ENCODE results near the gene CFAP299. TPM values are rescaled to one million over a fixed set of nuclear protein-coding genes. Genes with fewer than 3 reads are reported as not detected.

Gene CFAP299
- total RNA-seq, 2 donors from 2014 or later = 0.17 TPM; not detected in 1

DNA sequence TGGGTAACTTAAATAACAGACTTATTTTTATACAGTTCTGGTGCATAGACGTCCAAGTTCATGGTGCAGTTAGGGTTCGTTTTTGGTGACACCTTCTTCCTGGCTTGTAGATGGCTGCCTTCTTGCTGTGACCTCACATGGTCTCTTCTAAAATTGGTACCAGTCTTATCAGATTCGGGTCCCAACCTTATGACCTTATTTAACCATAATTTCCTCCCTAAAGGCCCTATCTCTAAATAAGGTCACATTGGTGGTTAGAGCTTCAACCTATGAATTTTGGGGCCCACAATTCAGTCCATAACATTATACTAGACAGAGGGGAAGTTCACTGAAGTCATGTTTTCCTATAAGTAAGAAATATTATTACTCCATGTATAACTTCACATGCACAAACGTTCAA, 128.0 kb downstream of the CFAP299 start:
- TF ChIP-seq POLR2AphosphoS5 (IDR thresholded peaks at IDR 0.05) (no peak), POLR2A (IDR thresholded peaks at IDR 0.05) (no peak)
- TF ChIP-seq, protein P1, sequence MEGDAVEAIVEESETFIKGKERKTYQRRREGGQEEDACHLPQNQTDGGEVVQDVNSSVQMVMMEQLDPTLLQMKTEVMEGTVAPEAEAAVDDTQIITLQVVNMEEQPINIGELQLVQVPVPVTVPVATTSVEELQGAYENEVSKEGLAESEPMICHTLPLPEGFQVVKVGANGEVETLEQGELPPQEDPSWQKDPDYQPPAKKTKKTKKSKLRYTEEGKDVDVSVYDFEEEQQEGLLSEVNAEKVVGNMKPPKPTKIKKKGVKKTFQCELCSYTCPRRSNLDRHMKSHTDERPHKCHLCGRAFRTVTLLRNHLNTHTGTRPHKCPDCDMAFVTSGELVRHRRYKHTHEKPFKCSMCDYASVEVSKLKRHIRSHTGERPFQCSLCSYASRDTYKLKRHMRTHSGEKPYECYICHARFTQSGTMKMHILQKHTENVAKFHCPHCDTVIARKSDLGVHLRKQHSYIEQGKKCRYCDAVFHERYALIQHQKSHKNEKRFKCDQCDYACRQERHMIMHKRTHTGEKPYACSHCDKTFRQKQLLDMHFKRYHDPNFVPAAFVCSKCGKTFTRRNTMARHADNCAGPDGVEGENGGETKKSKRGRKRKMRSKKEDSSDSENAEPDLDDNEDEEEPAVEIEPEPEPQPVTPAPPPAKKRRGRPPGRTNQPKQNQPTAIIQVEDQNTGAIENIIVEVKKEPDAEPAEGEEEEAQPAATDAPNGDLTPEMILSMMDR (IDR thresholded peaks at IDR 0.05) = no peak
- H3K27me3 ChIP-seq (replicated peaks; ENCODE audit: insufficient read depth) = no peaks in the 10 kb centered on the region
- intact Hi-C loops (cut with DNase I) = no loop called here
- 91% methylated on average over 4 of the region's 4 CpGs for WGBS
- no peaks in the 10 kb centered on the region for H3K4me1 ChIP-seq (replicated peaks)
- DNase-seq (ENCODE audit: low spot score) = no peak
- no peaks in the 10 kb centered on the region for H3K9me3 ChIP-seq
- no peaks in the 10 kb centered on the region for H3K36me3 ChIP-seq
- no peak overlapping the region for H3K4me3 ChIP-seq
- no peak overlapping the region for H3K27ac ChIP-seq

DNA sequence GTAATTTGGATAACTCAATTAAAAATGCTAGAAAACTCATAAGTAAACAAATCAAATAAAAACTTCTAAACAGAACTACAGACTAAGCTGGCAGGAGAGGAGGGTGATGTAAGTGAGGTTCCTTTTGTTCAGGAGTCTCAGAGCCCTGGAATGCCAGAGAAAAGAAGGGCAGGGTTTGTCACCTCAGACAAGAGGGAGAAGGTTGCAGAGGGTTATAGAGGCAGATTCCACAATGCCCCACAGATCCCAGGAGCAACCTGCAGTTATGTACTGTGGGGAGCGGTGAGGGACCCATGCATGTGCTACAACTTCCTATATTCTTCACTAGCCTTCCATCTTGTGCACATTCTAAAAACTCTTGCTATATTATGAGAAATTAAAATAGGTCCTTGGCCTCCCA, 129.7 kb downstream of the CFAP299 start:
- Histone ChIP-seq H3K36me3 (no peaks in the 10 kb centered on the region), H3K27me3 (replicated peaks; ENCODE audit: insufficient read depth) (no peaks in the 10 kb centered on the region), H3K4me1 (replicated peaks) (no peaks in the 10 kb centered on the region), H3K9me3 (no peaks in the 10 kb centered on the region), H3K27ac (no peak overlapping the region), H3K4me3 (no peak overlapping the region)
- WGBS = 91% methylated on average over 1 of the region's 1 CpG
- DNase-seq (ENCODE audit: low spot score) = no peak
- intact Hi-C loops (cut with DNase I) = no loop called here
- TF ChIP-seq, protein P1 (IDR thresholded peaks at IDR 0.05) = no peak
- TF ChIP-seq POLR2A (IDR thresholded peaks at IDR 0.05) (no peak), POLR2AphosphoS5 (IDR thresholded peaks at IDR 0.05) (no peak)

DNA sequence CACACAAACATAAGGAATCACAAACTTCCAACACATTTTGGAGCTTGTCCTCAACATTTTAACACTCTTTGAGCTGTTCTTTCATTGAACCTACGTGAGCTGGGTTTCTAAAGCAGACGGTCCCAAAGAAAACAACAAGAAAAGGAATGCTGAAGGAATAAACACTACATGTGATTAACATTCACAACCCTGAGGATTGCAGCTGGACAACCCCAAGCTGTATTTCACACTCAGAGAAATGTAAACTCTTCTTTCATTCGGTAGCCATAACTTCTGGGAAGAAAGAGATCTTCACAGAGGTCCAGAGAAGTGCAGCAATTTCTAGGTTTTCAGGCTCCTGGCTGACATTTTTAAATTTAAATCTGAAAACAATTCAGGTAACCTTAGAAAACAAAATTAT, 130.2 kb downstream of the CFAP299 start:
- Histone ChIP-seq H3K36me3 (no peaks in the 10 kb centered on the region), H3K4me3 (no peak overlapping the region), H3K27ac (no peak overlapping the region), H3K27me3 (replicated peaks; ENCODE audit: insufficient read depth) (no peaks in the 10 kb centered on the region), H3K9me3 (no peaks in the 10 kb centered on the region), H3K4me1 (replicated peaks) (no peaks in the 10 kb centered on the region)
- 60% methylated on average over 3 of the region's 3 CpGs for WGBS
- DNase-seq (ENCODE audit: low spot score) = no peak
- intact Hi-C loops (cut with DNase I) = no loop called here
- TF ChIP-seq, protein P1 (IDR thresholded peaks at IDR 0.05) = no peak
- no peak for TF ChIP-seq POLR2A (IDR thresholded peaks at IDR 0.05)
- no peak for TF ChIP-seq POLR2AphosphoS5 (IDR thresholded peaks at IDR 0.05)

DNA sequence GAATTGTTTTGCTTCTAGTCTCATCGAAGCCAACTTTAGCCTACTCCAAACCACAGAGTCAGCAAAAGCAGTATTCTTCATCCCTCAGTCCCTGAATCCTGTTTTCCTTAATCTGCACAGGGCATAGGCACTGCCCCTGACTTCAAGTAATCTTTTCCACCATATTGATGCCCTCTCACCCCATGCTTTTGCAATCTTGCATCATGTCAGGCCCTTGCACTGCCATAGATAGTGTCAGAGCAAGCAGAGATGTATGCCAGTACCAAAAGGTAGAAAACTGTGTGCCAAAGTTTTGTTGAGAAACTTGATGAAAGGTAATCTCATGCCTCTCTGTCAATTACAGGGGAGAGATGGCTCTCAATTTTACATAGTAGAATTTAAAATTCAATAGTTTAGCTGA, 131.1 kb downstream of the CFAP299 start:
- no peak for DNase-seq (ENCODE audit: low spot score)
- Histone ChIP-seq H3K9me3 (no peaks in the 10 kb centered on the region), H3K4me1 (replicated peaks) (no peaks in the 10 kb centered on the region), H3K27me3 (replicated peaks; ENCODE audit: insufficient read depth) (no peaks in the 10 kb centered on the region), H3K27ac (no peak overlapping the region), H3K36me3 (no peaks in the 10 kb centered on the region), H3K4me3 (no peak overlapping the region)
- TF ChIP-seq, protein P1 (IDR thresholded peaks at IDR 0.05) = no peak
- TF ChIP-seq POLR2AphosphoS5 (IDR thresholded peaks at IDR 0.05) (no peak), POLR2A (IDR thresholded peaks at IDR 0.05) (no peak)
- intact Hi-C loops (cut with DNase I) = no loop called here
- 96% methylated on average over 1 of the region's 1 CpG for WGBS

DNA sequence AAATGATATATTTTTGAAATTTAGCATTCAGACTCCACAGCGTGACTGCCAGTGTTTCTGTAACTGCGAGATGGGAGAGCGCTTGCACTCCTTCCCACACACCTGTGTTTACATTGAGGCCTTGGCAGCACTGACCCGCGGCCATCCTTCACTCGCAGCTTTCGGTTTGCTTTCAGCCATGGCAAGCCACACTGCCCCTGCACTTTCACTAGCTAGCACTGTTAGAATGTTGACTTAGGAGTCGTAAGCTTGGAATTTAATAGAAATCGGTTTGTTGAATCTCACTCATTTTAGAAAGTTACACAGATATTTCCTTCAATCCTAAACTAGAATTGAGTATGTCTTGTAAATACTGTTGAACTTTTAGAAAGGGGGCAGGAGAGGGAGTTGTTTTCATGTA, 136.2 kb downstream of the CFAP299 start:
- H3K27ac ChIP-seq = peak overlapping the region in 1 of 2 donors; percentile 20
- no peaks in the 10 kb centered on the region for H3K9me3 ChIP-seq
- no peaks in the 10 kb centered on the region for H3K27me3 ChIP-seq (replicated peaks; ENCODE audit: insufficient read depth)
- no peaks in the 10 kb centered on the region for H3K4me1 ChIP-seq (replicated peaks)
- no peak overlapping the region for H3K4me3 ChIP-seq
- intact Hi-C loops (cut with DNase I) = no loop called here
- WGBS = 11% methylated on average over 9 of the region's 9 CpGs
- DNase-seq (ENCODE audit: low spot score) = peak; percentile 62
- H3K36me3 ChIP-seq = no peaks in the 10 kb centered on the region
- TF ChIP-seq POLR2AphosphoS5 (IDR thresholded peaks at IDR 0.05) = peak; percentile 48
- TF ChIP-seq, protein P1 (IDR thresholded peaks at IDR 0.05) = no peak
